GM12878 (cell line): ENCODE measurements around the gene WDR72.

Source experiments
- ATF7 ChIP-seq: fragments of 450-650 bp; IDR thresholded peaks from 2 replicates; pipeline ENCODE4 v1.6.1; 2016; ENCODE audit warnings: low read depth, mild to moderate bottlenecking
- BHLHE40 ChIP-seq, 2 experiments: fragments of 450-650 bp in 1 of 2; IDR thresholded peaks; 2 replicates each; pipeline ENCODE4 v1.6.1; 2011 to 2017; ENCODE audit warnings: low read depth in 2 of 2, borderline replicate concordance in 1 of 2, improper control_type of control experiment in 1 of 2, low read length in 1 of 2, mild to moderate bottlenecking in 1 of 2
- BMI1 ChIP-seq: fragments of 450-650 bp; IDR thresholded peaks from 2 replicates; pipeline ENCODE4 v1.6.1; 2016; ENCODE audit warnings: mild to moderate bottlenecking, moderate library complexity, borderline replicate concordance
- CBFB ChIP-seq: IDR thresholded peaks from 2 replicates; pipeline ENCODE4 v1.6.1; 2016; ENCODE audit warnings: antibody characterized with exemption, low read depth
- CEBPB ChIP-seq, 2 experiments: fragments of 150-350 bp in 1 of 2; IDR thresholded peaks; 2 replicates each; pipeline ENCODE4 v1.6.1; 2012 to 2014; ENCODE audit warnings: low read depth in 2 of 2, low read length in 2 of 2, borderline replicate concordance in 1 of 2, inconsistent platforms in 1 of 2
- POLR2AphosphoS5 ChIP-seq: IDR thresholded peaks from 2 replicates; pipeline ENCODE4 v1.6.1; 2011; ENCODE audit warnings: mild to moderate bottlenecking, low read length, inconsistent platforms
- RAD21 ChIP-seq: IDR thresholded peaks from 2 replicates; pipeline ENCODE4 v1.6.1; 2011; ENCODE audit warnings: mild to moderate bottlenecking, low read depth, low read length, moderate library complexity; ENCODE audit not compliant: insufficient read depth
- SIX5 ChIP-seq: IDR thresholded peaks from 2 replicates; pipeline ENCODE4 v1.6.1; 2011; ENCODE audit warnings: mild to moderate bottlenecking, low read depth, low read length, moderate library complexity; ENCODE audit not compliant: severe bottlenecking
- SMC3 ChIP-seq: IDR thresholded peaks from 2 replicates; pipeline ENCODE4 v1.6.1; 2011; ENCODE audit warnings: low read length, improper control_type of control experiment, borderline replicate concordance
- ZSCAN29 ChIP-seq: fragments of 450-650 bp; IDR thresholded peaks from 2 replicates; pipeline ENCODE4 v1.6.1; 2017; ENCODE audit warnings: mild to moderate bottlenecking, moderate library complexity
- TF ChIP-seq, protein P1 (sequence below): IDR thresholded peaks from 2 replicates; pipeline ENCODE4 v1.6.1; 2012; ENCODE audit warnings: low read depth, low read length, improper control_type of control experiment
- TF ChIP-seq, protein P2 (sequence below): fragments of 450-650 bp; IDR thresholded peaks from 2 replicates; pipeline ENCODE4 v1.6.1; 2016; ENCODE audit warnings: mild to moderate bottlenecking, moderate library complexity, borderline replicate concordance
- TF ChIP-seq, protein P3 (sequence below): fragments of 450-650 bp; IDR thresholded peaks from 2 replicates; pipeline ENCODE4 v1.6.1; 2017; ENCODE audit warnings: mild to moderate bottlenecking

DNA sequence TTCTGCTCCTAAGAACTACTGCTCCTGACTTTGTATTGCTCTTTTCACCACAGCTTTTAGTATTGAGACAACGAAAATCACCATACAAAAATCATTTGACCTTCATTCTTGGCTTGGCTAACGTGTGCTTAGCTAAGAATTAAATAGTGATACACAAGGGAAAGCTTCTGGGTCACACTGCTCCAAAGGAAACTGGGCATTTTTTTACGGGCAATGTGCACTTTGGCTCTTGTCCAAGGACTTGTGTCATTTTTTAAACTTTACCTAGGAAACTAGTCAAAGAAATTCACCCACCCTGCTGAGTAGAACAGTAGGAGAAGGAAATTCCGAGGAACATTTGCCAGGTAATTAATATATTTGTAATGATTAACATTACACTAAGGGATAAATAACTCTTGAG is 19.8 kb downstream of the WDR72 start:
- TF ChIP-seq RAD21 = no peak
- TF ChIP-seq, protein P1, sequence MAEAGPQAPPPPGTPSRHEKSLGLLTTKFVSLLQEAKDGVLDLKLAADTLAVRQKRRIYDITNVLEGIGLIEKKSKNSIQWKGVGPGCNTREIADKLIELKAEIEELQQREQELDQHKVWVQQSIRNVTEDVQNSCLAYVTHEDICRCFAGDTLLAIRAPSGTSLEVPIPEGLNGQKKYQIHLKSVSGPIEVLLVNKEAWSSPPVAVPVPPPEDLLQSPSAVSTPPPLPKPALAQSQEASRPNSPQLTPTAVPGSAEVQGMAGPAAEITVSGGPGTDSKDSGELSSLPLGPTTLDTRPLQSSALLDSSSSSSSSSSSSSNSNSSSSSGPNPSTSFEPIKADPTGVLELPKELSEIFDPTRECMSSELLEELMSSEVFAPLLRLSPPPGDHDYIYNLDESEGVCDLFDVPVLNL = no peak
- no peak for TF ChIP-seq POLR2AphosphoS5
- TF ChIP-seq ATF7 = no peak
- no peak for TF ChIP-seq SIX5
- TF ChIP-seq CEBPB (IDR thresholded peaks at IDR 0.05; ENCODE audit: borderline replicate concordance in 1 of 2, low read depth in 2 of 2, low read length in 2 of 2) = no peak
- TF ChIP-seq, protein P2, sequence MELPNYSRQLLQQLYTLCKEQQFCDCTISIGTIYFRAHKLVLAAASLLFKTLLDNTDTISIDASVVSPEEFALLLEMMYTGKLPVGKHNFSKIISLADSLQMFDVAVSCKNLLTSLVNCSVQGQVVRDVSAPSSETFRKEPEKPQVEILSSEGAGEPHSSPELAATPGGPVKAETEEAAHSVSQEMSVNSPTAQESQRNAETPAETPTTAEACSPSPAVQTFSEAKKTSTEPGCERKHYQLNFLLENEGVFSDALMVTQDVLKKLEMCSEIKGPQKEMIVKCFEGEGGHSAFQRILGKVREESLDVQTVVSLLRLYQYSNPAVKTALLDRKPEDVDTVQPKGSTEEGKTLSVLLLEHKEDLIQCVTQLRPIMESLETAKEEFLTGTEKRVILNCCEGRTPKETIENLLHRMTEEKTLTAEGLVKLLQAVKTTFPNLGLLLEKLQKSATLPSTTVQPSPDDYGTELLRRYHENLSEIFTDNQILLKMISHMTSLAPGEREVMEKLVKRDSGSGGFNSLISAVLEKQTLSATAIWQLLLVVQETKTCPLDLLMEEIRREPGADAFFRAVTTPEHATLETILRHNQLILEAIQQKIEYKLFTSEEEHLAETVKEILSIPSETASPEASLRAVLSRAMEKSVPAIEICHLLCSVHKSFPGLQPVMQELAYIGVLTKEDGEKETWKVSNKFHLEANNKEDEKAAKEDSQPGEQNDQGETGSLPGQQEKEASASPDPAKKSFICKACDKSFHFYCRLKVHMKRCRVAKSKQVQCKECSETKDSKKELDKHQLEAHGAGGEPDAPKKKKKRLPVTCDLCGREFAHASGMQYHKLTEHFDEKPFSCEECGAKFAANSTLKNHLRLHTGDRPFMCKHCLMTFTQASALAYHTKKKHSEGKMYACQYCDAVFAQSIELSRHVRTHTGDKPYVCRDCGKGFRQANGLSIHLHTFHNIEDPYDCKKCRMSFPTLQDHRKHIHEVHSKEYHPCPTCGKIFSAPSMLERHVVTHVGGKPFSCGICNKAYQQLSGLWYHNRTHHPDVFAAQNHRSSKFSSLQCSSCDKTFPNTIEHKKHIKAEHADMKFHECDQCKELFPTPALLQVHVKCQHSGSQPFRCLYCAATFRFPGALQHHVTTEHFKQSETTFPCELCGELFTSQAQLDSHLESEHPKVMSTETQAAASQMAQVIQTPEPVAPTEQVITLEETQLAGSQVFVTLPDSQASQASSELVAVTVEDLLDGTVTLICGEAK = no peak
- TF ChIP-seq BHLHE40 (IDR thresholded peaks at IDR 0.05; ENCODE audit: borderline replicate concordance in 1 of 2, low read depth in 2 of 2, low read length in 1 of 2) = no peak
- TF ChIP-seq CBFB = no peak
- TF ChIP-seq BMI1 = no peak
- no peak for TF ChIP-seq ZSCAN29
- TF ChIP-seq, protein P3, sequence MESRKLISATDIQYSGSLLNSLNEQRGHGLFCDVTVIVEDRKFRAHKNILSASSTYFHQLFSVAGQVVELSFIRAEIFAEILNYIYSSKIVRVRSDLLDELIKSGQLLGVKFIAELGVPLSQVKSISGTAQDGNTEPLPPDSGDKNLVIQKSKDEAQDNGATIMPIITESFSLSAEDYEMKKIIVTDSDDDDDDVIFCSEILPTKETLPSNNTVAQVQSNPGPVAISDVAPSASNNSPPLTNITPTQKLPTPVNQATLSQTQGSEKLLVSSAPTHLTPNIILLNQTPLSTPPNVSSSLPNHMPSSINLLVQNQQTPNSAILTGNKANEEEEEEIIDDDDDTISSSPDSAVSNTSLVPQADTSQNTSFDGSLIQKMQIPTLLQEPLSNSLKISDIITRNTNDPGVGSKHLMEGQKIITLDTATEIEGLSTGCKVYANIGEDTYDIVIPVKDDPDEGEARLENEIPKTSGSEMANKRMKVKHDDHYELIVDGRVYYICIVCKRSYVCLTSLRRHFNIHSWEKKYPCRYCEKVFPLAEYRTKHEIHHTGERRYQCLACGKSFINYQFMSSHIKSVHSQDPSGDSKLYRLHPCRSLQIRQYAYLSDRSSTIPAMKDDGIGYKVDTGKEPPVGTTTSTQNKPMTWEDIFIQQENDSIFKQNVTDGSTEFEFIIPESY = no peak
- TF ChIP-seq SMC3 = no peak
